NCI-H460 (cell line): ENCODE measurements around the gene TOMM22. TPM values are rescaled to one million over a fixed set of nuclear protein-coding genes. Genes with fewer than 3 reads are reported as not detected.
A peak's percentile ranks its signal among the peaks of the same experiment; 100 is the strongest.

ENCODE experiments used
- DNase-seq: peaks from one replicate; pipeline ENCODE4 v3.0.0-alpha.2; 2016; ENCODE audit warnings: low read depth; ENCODE audit errors: extremely low read depth
- total RNA-seq: library from RNA; depleted of rRNA; stranded (reverse); fragments of >200 nt; shearing (Covaris generic); gene quantifications from 2 replicates; pipeline ENCODE4 v1.2.3, GENCODE V29; 2014; rRNA removed

The TOMM22 gene
- total RNA-seq, 1 experiment from 2014 or later: 26.1 TPM

- DNase-seq: no peak
These were observed 50.6 kb downstream of the TOMM22 start for GRCh38 chr22:38732251-38732815.

GRCh38 chr22:38733329-38733723, 51.6 kb downstream of the TOMM22 start:
- peak; percentile 12 for DNase-seq

GRCh38 chr22:38733724-38734381, 52.1 kb downstream of the TOMM22 start:
- no peak for DNase-seq

DNA sequence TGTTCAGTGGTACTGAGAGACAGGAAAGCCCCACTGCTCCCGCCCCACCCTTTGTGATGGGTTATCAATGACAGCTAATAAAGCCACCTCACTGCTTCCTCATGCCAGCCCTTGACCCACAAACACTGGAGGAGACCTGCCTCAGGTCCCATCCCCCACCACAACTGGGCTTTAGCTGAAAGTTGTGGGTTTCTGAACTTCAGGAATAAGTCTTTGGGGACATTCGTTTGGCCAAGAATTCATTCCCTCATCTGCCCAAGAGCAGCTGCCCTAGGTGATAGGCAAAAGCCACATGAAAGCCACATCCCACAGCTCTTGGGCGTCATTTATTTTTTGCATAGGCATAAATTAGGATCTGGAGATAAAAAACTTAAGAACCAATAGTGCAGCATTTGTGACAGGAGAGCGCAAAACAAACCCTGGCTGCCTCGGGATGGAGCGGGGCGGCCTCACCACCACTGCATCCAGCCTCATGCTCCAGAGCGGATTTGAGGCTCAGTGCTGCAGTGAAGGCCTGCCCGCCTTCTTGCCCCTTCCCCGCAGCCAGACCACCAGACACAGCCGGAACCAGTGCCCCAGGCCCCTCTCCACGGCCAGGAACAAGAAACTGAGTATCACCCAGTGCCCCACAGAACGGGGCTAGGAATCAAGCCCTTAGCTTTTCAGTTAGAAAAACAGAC, 52.8 kb downstream of the TOMM22 start:
- no peak for DNase-seq

Other genes with a start within 250 kb of the TOMM22 start
- gene KCNJ4, start 226.8 kb upstream of the TOMM22 start, total RNA-seq: not detected in 2 replicates
- gene KDELR3, start 213.9 kb upstream of the TOMM22 start, total RNA-seq: 9.7 and 10.9 TPM in 2 replicates
- gene DDX17, start 175.6 kb upstream of the TOMM22 start, total RNA-seq: 142 and 156 TPM in 2 replicates
- 3.2 and 3.9 TPM in 2 replicates for gene DMC1, start 111.8 kb upstream of the TOMM22 start, total RNA-seq
- gene FAM227A, start 25.6 kb upstream of the TOMM22 start, total RNA-seq: 0.89 and 1.2 TPM in 2 replicates
- 6.1 and 7.9 TPM in 2 replicates for gene CBY1, start 25.3 kb upstream of the TOMM22 start, total RNA-seq
- gene JOSD1, start 19.0 kb downstream of the TOMM22 start, total RNA-seq: 42.8 and 49.9 TPM in 2 replicates
- 9.8 and 12.3 TPM in 2 replicates for gene GTPBP1, start 24.0 kb downstream of the TOMM22 start, total RNA-seq
- gene SUN2, start 74.0 kb downstream of the TOMM22 start, total RNA-seq: 15.6 and 18.5 TPM in 2 replicates
- 6.9 and 9.5 TPM in 2 replicates for gene DNAL4, start 112.2 kb downstream of the TOMM22 start, total RNA-seq
- gene NPTXR, start 162.1 kb downstream of the TOMM22 start, total RNA-seq: 0.12 and 0.37 TPM in 2 replicates
- gene CBX6, start 190.3 kb downstream of the TOMM22 start, total RNA-seq: 29.3 and 31.8 TPM in 2 replicates